HepG2 (cell line): ENCODE results near the gene EIF3CL.
"Not testable (repeated sequence)": the region's sequence is repeated elsewhere in the genome, so short reads cannot be mapped to it uniquely, and the experiment has no call there.

ENCODE experiments used
- GTF2F1 ChIP-seq: fragments of 150-350 bp; IDR thresholded peaks from 2 replicates; pipeline ENCODE4 v1.6.1; 2014; ENCODE audit warnings: low read length
- POLR2AphosphoS5 ChIP-seq: IDR thresholded peaks from 2 replicates; pipeline ENCODE4 v1.6.1; 2012; ENCODE audit warnings: low read depth, low read length
- TF ChIP-seq, protein P1 (sequence below): sonication (generic); formaldehyde crosslinking; IDR thresholded peaks from 2 replicates; pipeline ENCODE4 v1.5.0; 2020; ENCODE audit warnings: mild to moderate bottlenecking, missing genetic modification reagents, moderate library complexity

GRCh38 chr16:28421071-28421750, 17.6 kb upstream of the EIF3CL start:
- TF ChIP-seq POLR2AphosphoS5, GTF2F1: not testable (repeated sequence)
- TF ChIP-seq, protein P1, sequence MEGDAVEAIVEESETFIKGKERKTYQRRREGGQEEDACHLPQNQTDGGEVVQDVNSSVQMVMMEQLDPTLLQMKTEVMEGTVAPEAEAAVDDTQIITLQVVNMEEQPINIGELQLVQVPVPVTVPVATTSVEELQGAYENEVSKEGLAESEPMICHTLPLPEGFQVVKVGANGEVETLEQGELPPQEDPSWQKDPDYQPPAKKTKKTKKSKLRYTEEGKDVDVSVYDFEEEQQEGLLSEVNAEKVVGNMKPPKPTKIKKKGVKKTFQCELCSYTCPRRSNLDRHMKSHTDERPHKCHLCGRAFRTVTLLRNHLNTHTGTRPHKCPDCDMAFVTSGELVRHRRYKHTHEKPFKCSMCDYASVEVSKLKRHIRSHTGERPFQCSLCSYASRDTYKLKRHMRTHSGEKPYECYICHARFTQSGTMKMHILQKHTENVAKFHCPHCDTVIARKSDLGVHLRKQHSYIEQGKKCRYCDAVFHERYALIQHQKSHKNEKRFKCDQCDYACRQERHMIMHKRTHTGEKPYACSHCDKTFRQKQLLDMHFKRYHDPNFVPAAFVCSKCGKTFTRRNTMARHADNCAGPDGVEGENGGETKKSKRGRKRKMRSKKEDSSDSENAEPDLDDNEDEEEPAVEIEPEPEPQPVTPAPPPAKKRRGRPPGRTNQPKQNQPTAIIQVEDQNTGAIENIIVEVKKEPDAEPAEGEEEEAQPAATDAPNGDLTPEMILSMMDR (CRISPR knock-in tag): not testable (repeated sequence)
